GM23338 (cell line): ENCODE results near the gene SLC13A3.

Source experiments
- CTCF ChIP-seq, 2 experiments: fragments of 200-600 bp in 1 of 2; sonication (generic) in 1 of 2; conservative IDR thresholded peaks; 2 replicates each; pipeline versions ENCODE4 v1.5.1 to v1.6.1; 2016 to 2017; ENCODE audit warnings: antibody characterized with exemption in 2 of 2, low read depth in 2 of 2, mild to moderate bottlenecking in 2 of 2, moderate library complexity in 1 of 2
- ETS1 ChIP-seq: IDR thresholded peaks from 2 replicates; pipeline ENCODE4 v1.6.1; 2016; ENCODE audit warnings: antibody characterized with exemption
- EZH2 ChIP-seq: fragments of 200-600 bp; sonication (generic); IDR thresholded peaks from one replicate; pipeline ENCODE4 v1.8.0; 2017; ENCODE audit warnings: antibody characterized with exemption, mild to moderate bottlenecking, low read depth; ENCODE audit not compliant: unreplicated experiment
- EZH2phosphoT487 ChIP-seq: fragments of 200-600 bp; sonication (generic); IDR thresholded peaks from one replicate; pipeline ENCODE4 v1.8.1; 2018; ENCODE audit warnings: antibody characterized with exemption; ENCODE audit not compliant: unreplicated experiment
- JUNB ChIP-seq: IDR thresholded peaks from one replicate; pipeline ENCODE4 v1.6.1; 2016; ENCODE audit warnings: antibody characterized with exemption; ENCODE audit not compliant: unreplicated experiment
- REST ChIP-seq: IDR thresholded peaks from one replicate; pipeline ENCODE4 v1.6.1; 2018; ENCODE audit warnings: antibody characterized with exemption; ENCODE audit not compliant: unreplicated experiment

- TF ChIP-seq REST (no peak), CTCF (conservative IDR thresholded peaks at IDR 0.05; ENCODE audit: low read depth in 2 of 2) (no peak), ETS1 (no peak), EZH2 (no peak), JUNB (no peak), EZH2phosphoT487 (no peak)
These were observed 75.3 kb downstream of the SLC13A3 start for GRCh38 chr20:46575937-46576461.
